ENCODE data around the gene SYCE1.
"Not testable (repeated sequence)": the region's sequence is repeated elsewhere in the genome, so short reads cannot be mapped to it uniquely, and the experiment has no call there.

DNA sequence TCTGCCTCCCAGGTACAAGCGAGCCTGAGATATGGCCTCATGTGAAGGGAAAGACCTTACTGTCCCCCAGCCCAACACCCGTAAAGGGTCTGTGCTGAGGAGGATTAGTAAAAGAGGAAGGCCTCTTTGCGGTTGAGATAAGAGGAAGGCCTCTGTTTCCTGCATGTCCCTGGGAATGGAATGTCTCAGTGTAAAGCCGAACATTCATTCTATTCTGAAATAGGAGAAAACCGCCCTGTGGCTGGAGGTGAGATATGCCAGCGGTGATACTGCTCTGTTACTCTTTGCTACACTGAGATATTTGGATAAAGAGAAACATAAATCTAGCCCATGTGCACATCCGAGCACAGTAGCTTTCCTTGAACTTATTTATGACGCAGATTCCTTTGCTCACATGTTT lies 34.5 kb upstream of the SYCE1 start:
- TF ChIP-seq MXI1 (IDR thresholded peaks at IDR 0.05; ENCODE audit: borderline replicate concordance, low read depth, low read length): not testable (repeated sequence)
- TF ChIP-seq, protein P1, sequence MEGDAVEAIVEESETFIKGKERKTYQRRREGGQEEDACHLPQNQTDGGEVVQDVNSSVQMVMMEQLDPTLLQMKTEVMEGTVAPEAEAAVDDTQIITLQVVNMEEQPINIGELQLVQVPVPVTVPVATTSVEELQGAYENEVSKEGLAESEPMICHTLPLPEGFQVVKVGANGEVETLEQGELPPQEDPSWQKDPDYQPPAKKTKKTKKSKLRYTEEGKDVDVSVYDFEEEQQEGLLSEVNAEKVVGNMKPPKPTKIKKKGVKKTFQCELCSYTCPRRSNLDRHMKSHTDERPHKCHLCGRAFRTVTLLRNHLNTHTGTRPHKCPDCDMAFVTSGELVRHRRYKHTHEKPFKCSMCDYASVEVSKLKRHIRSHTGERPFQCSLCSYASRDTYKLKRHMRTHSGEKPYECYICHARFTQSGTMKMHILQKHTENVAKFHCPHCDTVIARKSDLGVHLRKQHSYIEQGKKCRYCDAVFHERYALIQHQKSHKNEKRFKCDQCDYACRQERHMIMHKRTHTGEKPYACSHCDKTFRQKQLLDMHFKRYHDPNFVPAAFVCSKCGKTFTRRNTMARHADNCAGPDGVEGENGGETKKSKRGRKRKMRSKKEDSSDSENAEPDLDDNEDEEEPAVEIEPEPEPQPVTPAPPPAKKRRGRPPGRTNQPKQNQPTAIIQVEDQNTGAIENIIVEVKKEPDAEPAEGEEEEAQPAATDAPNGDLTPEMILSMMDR (conservative IDR thresholded peaks at IDR 0.05; ENCODE audit: low read depth, low read length): not testable (repeated sequence)
